ENCODE measurements around the gene LPCAT1. TPM values are rescaled to one million over a fixed set of nuclear protein-coding genes. Genes with fewer than 3 reads are reported as not detected.

The LPCAT1 gene
- total and polyA plus RNA-seq, 2 of the 13 experiments (the other 11 are each of a cell fraction or from before 2014, with no cell fraction given), result 29.8 to 90.6 TPM

DNA sequence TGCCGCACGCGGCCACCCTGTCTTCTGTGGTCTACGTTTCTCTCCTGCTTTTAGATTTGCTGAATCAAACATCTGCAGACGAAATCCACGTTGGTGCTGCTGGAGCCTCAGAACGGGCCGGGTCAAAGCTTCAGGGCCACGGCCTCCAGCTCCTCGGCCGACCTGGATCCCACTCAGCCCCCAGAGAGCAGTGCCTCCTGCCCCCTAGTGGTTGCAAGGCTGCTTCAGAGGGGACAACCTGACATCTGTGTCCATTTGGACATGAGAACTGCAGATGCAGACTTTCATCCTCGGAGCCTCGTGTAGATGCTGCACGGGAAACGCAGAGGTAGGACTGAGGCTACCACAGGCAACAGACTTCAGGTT, 55.5 kb downstream of the LPCAT1 start (continued):
- TF ChIP-seq, protein P1, sequence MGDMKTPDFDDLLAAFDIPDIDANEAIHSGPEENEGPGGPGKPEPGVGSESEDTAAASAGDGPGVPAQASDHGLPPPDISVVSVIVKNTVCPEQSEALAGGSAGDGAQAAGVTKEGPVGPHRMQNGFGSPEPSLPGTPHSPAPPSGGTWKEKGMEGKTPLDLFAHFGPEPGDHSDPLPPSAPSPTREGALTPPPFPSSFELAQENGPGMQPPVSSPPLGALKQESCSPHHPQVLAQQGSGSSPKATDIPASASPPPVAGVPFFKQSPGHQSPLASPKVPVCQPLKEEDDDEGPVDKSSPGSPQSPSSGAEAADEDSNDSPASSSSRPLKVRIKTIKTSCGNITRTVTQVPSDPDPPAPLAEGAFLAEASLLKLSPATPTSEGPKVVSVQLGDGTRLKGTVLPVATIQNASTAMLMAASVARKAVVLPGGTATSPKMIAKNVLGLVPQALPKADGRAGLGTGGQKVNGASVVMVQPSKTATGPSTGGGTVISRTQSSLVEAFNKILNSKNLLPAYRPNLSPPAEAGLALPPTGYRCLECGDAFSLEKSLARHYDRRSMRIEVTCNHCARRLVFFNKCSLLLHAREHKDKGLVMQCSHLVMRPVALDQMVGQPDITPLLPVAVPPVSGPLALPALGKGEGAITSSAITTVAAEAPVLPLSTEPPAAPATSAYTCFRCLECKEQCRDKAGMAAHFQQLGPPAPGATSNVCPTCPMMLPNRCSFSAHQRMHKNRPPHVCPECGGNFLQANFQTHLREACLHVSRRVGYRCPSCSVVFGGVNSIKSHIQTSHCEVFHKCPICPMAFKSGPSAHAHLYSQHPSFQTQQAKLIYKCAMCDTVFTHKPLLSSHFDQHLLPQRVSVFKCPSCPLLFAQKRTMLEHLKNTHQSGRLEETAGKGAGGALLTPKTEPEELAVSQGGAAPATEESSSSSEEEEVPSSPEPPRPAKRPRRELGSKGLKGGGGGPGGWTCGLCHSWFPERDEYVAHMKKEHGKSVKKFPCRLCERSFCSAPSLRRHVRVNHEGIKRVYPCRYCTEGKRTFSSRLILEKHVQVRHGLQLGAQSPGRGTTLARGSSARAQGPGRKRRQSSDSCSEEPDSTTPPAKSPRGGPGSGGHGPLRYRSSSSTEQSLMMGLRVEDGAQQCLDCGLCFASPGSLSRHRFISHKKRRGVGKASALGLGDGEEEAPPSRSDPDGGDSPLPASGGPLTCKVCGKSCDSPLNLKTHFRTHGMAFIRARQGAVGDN (CRISPR knock-in tag; IDR thresholded peaks at IDR 0.05), result 0 out of 2 replicates have a peak, but pooled peaks have one; percentile 3
- TF ChIP-seq ZNF550 (CRISPR knock-in tag; IDR thresholded peaks at IDR 0.05; ENCODE audit: borderline replicate concordance) (no peak), ZNF766 (CRISPR knock-in tag; IDR thresholded peaks at IDR 0.05; ENCODE audit: borderline replicate concordance) (no peak), SRF (IDR thresholded peaks at IDR 0.05; ENCODE audit: low read depth, low read length) (no peak), ZNF746 (CRISPR knock-in tag; IDR thresholded peaks at IDR 0.05) (no peak), LCORL (IDR thresholded peaks at IDR 0.05) (no peak), LCORL (CRISPR knock-in tag; IDR thresholded peaks at IDR 0.05) (no peak), STAG1 (CRISPR knock-in tag; IDR thresholded peaks at IDR 0.05) (peak; percentile 62), FOXA1 (IDR thresholded peaks at IDR 0.05) (no peak), FOXA1 (CRISPR knock-in tag; IDR thresholded peaks at IDR 0.05) (no peak), ZKSCAN5 (CRISPR knock-in tag; IDR thresholded peaks at IDR 0.05) (no peak), ZNF503 (CRISPR knock-in tag; IDR thresholded peaks at IDR 0.05) (no peak), SALL1 (CRISPR knock-in tag; IDR thresholded peaks at IDR 0.05) (peak; percentile 5; the same call in 1 of the 2 replicates), ZNF773 (CRISPR knock-in tag; IDR thresholded peaks at IDR 0.05; ENCODE audit: borderline replicate concordance) (no peak), ZMYM2 (CRISPR knock-in tag; IDR thresholded peaks at IDR 0.05) (no peak)
- TF ChIP-seq, protein P2, sequence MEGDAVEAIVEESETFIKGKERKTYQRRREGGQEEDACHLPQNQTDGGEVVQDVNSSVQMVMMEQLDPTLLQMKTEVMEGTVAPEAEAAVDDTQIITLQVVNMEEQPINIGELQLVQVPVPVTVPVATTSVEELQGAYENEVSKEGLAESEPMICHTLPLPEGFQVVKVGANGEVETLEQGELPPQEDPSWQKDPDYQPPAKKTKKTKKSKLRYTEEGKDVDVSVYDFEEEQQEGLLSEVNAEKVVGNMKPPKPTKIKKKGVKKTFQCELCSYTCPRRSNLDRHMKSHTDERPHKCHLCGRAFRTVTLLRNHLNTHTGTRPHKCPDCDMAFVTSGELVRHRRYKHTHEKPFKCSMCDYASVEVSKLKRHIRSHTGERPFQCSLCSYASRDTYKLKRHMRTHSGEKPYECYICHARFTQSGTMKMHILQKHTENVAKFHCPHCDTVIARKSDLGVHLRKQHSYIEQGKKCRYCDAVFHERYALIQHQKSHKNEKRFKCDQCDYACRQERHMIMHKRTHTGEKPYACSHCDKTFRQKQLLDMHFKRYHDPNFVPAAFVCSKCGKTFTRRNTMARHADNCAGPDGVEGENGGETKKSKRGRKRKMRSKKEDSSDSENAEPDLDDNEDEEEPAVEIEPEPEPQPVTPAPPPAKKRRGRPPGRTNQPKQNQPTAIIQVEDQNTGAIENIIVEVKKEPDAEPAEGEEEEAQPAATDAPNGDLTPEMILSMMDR (CRISPR knock-in tag; IDR thresholded peaks at IDR 0.05), result peak; percentile 78
- TF ChIP-seq, protein P3, sequence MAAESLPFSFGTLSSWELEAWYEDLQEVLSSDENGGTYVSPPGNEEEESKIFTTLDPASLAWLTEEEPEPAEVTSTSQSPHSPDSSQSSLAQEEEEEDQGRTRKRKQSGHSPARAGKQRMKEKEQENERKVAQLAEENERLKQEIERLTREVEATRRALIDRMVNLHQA (CRISPR knock-in tag; IDR thresholded peaks at IDR 0.05), result no peak
- TF ChIP-seq, protein P4, sequence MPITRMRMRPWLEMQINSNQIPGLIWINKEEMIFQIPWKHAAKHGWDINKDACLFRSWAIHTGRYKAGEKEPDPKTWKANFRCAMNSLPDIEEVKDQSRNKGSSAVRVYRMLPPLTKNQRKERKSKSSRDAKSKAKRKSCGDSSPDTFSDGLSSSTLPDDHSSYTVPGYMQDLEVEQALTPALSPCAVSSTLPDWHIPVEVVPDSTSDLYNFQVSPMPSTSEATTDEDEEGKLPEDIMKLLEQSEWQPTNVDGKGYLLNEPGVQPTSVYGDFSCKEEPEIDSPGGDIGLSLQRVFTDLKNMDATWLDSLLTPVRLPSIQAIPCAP (CRISPR knock-in tag; IDR thresholded peaks at IDR 0.05; ENCODE audit: low read depth), result no peak
- TF ChIP-seq, protein P5, sequence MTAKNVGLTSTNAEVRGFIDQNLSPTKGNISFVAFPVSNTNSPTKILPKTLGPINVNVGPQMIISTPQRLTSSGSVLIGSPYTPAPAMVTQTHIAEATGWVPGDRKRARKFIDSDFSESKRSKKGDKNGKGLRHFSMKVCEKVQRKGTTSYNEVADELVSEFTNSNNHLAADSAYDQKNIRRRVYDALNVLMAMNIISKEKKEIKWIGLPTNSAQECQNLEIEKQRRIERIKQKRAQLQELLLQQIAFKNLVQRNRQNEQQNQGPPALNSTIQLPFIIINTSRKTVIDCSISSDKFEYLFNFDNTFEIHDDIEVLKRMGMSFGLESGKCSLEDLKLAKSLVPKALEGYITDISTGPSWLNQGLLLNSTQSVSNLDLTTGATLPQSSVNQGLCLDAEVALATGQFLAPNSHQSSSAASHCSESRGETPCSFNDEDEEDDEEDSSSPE (CRISPR knock-in tag; IDR thresholded peaks at IDR 0.05), result no peak
- TF ChIP-seq, protein P6, sequence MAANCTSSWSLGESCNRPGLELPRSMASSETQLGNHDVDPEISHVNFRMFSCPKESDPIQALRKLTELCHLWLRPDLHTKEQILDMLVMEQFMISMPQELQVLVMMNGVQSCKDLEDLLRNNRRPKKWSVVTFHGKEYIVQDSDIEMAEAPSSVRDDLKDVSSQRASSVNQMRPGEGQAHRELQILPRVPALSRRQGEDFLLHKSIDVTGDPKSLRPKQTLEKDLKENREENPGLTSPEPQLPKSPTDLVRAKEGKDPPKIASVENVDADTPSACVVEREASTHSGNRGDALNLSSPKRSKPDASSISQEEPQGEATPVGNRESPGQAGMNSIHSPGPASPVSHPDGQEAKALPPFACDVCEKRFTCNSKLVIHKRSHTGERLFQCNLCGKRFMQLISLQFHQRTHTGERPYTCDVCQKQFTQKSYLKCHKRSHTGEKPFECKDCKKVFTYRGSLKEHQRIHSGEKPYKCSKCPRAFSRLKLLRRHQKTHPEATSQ (CRISPR knock-in tag; IDR thresholded peaks at IDR 0.05; ENCODE audit: borderline replicate concordance), result no peak

All from HepG2 (cell line).